Testis (tissue), 2 donors: ENCODE results near the gene MYBPHL.

ENCODE experiments used
- CTCF ChIP-seq, 3 experiments: fragments of 450-650 bp in 2 of 3; fragments of 200-600 bp in 1 of 3; sonication (generic) in 1 of 3; IDR thresholded peaks; one replicate each; pipeline ENCODE4 v1.5.1; 2016 to 2019; ENCODE audit warnings: antibody characterized with exemption in 3 of 3, mild to moderate bottlenecking in 2 of 3, moderate library complexity in 1 of 3
- POLR2A ChIP-seq: fragments of 450-650 bp; IDR thresholded peaks from one replicate; pipeline ENCODE4 v1.6.1; 2017; ENCODE audit warnings: antibody characterized with exemption, mild to moderate bottlenecking, moderate library complexity

GRCh38 chr1:109274533-109275476 lies 32.0 kb downstream of the MYBPHL start:
- TF ChIP-seq CTCF (IDR thresholded peaks at IDR 0.05) (no peak), POLR2A (no peak)
